Umbilical cord (tissue), 2 donors: Measurements from ENCODE around the gene C11orf91. TPM values are rescaled to one million over a fixed set of nuclear protein-coding genes. Genes with fewer than 3 reads are reported as not detected.
"Not testable (repeated sequence)": the region's sequence is repeated elsewhere in the genome, so short reads cannot be mapped to it uniquely, and the experiment has no call there.

Experiments used
- DNase-seq: peaks from one replicate; pipeline ENCODE4 v3.0.0-alpha.2; 2015; ENCODE audit warnings: low spot score
- total RNA-seq: library from RNA; depleted of rRNA; stranded (reverse); fragments of >200 nt; gene quantifications from one replicate; pipeline ENCODE4 v1.2.3, GENCODE V29; 2014; ENCODE audit warnings: low replicate concordance; ENCODE audit not compliant: insufficient read depth

The C11orf91 gene
- total RNA-seq, 1 donor from 2014 or later, result 2.2 TPM

GRCh38 chr11:33696931-33697638, 3.5 kb downstream of the C11orf91 start:
- DNase-seq, result no peak

GRCh38 chr11:33696411-33696810, 4.2 kb downstream of the C11orf91 start:
- DNase-seq, result no peak

GRCh38 chr11:33695051-33695566, 5.5 kb downstream of the C11orf91 start:
- DNase-seq, result no peak

GRCh38 chr11:33694346-33695050, 6.1 kb downstream of the C11orf91 start:
- DNase-seq, result no peak

GRCh38 chr11:33692541-33692940, 8.1 kb downstream of the C11orf91 start:
- DNase-seq, result no peak

GRCh38 chr11:33692013-33692504, 8.6 kb downstream of the C11orf91 start:
- peak; percentile 80 for DNase-seq

- DNase-seq, result peak; percentile 28
Measured at GRCh38 chr11:33691066-33691864, 9.4 kb downstream of the C11orf91 start.

GRCh38 chr11:33690290-33691065, 10.1 kb downstream of the C11orf91 start:
- DNase-seq, result peak; percentile 61

- no peak for DNase-seq
Measured at GRCh38 chr11:33689501-33689900, 11.1 kb downstream of the C11orf91 start.

- DNase-seq, result no peak
Measured at GRCh38 chr11:33689085-33689484, 11.5 kb downstream of the C11orf91 start.

GRCh38 chr11:33687733-33688479, 12.7 kb downstream of the C11orf91 start:
- DNase-seq, result peak; percentile 56

- no peak for DNase-seq
Measured at GRCh38 chr11:33685082-33685481, 15.5 kb downstream of the C11orf91 start.

GRCh38 chr11:33684003-33684706, 16.5 kb downstream of the C11orf91 start:
- no peak for DNase-seq

GRCh38 chr11:33682446-33682845, 18.2 kb downstream of the C11orf91 start:
- DNase-seq, result no peak

- DNase-seq, result no peak
Measured at GRCh38 chr11:33682019-33682418, 18.6 kb downstream of the C11orf91 start.

- DNase-seq, result not testable (repeated sequence)
Measured at GRCh38 chr11:33678616-33679015, 22.0 kb downstream of the C11orf91 start.

GRCh38 chr11:33674035-33674814, 26.4 kb downstream of the C11orf91 start:
- DNase-seq, result no peak

GRCh38 chr11:33672273-33672672, 28.4 kb downstream of the C11orf91 start:
- DNase-seq, result no peak
